ENCODE data around the gene DUSP16. TPM values are rescaled to one million over a fixed set of nuclear protein-coding genes. Genes with fewer than 3 reads are reported as not detected.

Gene DUSP16
- total and polyA plus RNA-seq, 2 of the 8 experiments (the other 6 are each of a cell fraction or from before 2014, with no cell fraction given) = 31.6 to 55.9 TPM

DNA sequence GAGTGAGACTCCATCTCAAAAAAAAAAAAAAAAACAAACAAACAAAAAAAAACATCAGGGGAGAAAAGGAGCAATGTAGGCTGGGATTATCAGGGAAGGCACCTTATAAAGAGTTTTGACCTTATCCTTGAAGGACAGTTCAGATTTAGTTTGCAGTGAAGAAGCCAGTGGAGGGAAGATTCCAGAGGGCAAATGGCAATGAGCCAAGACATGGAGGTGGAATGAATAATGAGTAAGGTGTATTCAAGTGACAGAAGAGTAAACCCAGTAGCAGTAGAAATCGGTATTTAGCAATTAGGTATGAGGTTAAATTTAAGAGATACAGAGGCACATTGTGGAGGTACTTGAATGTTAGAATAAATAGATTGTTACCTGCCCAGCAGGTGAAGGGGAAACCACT, 2.2 kb upstream of the DUSP16 start:
- H4K8ac ChIP-seq (ENCODE audit: extremely low read depth, insufficient read depth, low read length) = no peak overlapping the region
- H4K5ac ChIP-seq (ENCODE audit: insufficient read length, low read depth, low read length) = no peak overlapping the region
- H3K23ac ChIP-seq (ENCODE audit: insufficient read length) = no peak overlapping the region
- H3K9me3 ChIP-seq (ENCODE audit: insufficient read depth in 2 of 2, low read depth in 1 of 2, low read length in 1 of 2) = peaks cover 4 to 13% of the 10 kb centered on the region in 2 experiments; a peak in 2 of 4 replicates
- POLR2A ChIA-PET (ENCODE audit: partially characterized antibody) = interaction anchor here (1.0 kb wide), 1 partner anchor 133 kb away, joined by 3 read pairs; no protein-coding TSS in a partner anchor
- H3K4me3 ChIP-seq (ENCODE audit: extremely low read depth in 1 of 4, insufficient read depth in 2 of 4, low read depth in 3 of 4, low read length in 4 of 4) = no peak overlapping the region
- H2BK20ac ChIP-seq (ENCODE audit: low read length) = no peak overlapping the region
- WGBS, 2 experiments (ENCODE audit: extremely low coverage in 1 of 2, insufficient coverage in 1 of 2, insufficient read length in 1 of 2, insufficient replicate concordance in 2 of 2, low coverage in 1 of 2, low lambda C conversion rate in 2 of 2, missing lambda C conversion rate in 1 of 2) = 92% methylated on average over 1 of the region's 1 CpG; no CpG with 5 or more reads in 1 of the 2 experiments
- H3K18ac ChIP-seq (ENCODE audit: extremely low read depth, low read length) = no peak overlapping the region
- H3K27ac ChIP-seq (ENCODE audit: low read depth, low read length) = no peak overlapping the region
- no peak for TF ChIP-seq KDM5A (IDR thresholded peaks at IDR 0.05; ENCODE audit: low read length)
- TF ChIP-seq CBX5 (IDR thresholded peaks at IDR 0.05; ENCODE audit: low read depth, low read length) = no peak
- TF ChIP-seq, protein P1, sequence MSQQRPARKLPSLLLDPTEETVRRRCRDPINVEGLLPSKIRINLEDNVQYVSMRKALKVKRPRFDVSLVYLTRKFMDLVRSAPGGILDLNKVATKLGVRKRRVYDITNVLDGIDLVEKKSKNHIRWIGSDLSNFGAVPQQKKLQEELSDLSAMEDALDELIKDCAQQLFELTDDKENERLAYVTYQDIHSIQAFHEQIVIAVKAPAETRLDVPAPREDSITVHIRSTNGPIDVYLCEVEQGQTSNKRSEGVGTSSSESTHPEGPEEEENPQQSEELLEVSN (IDR thresholded peaks at IDR 0.05) = no peak
- TF ChIP-seq CHD1 (IDR thresholded peaks at IDR 0.05; ENCODE audit: low read depth, low read length) = no peak
- no peak overlapping the region for H2AFZ ChIP-seq (ENCODE audit: low read length)
- H3K4ac ChIP-seq (replicated peaks; ENCODE audit: insufficient read length, low read depth, low read length) = no peak overlapping the region
- CTCF ChIA-PET (ENCODE audit: partially characterized antibody) = interaction anchor here (0.8 to 2.7 kb wide), 16 partner anchors 8 to 189 kb away, joined by 3 to 13 read pairs (median 5); no protein-coding TSS in a partner anchor
- H3K9ac ChIP-seq (replicated peaks in 1 of 4; ENCODE audit: extremely low read depth in 1 of 4, low read depth in 3 of 4, low read length in 3 of 4) = no peak overlapping the region
- FAIRE-seq = no peak
- H4K20me1 ChIP-seq (replicated peaks in 1 of 2; ENCODE audit: control insufficient read depth in 1 of 2, insufficient read depth in 2 of 2, low read length in 2 of 2) = no peaks in the 10 kb centered on the region
- peaks cover 1 to 10% (median 5%) of the 10 kb centered on the region in 4 experiments; a peak in 4 of 7 replicates for H3K4me1 ChIP-seq (replicated peaks in 1 of 4; ENCODE audit: control insufficient read depth in 3 of 4, insufficient read depth in 4 of 4, low read length in 3 of 4)
- H3K79me1 ChIP-seq (ENCODE audit: low read depth, low read length) = 0 out of 2 replicates have a peak, but pooled peaks cover 2% of the 10 kb centered on the region
- peaks cover 8% of the 10 kb centered on the region for H3K23me2 ChIP-seq (ENCODE audit: low read depth, low read length)
- H2BK12ac ChIP-seq (ENCODE audit: low read depth, low read length) = no peak overlapping the region
- no peak overlapping the region for H3K14ac ChIP-seq (ENCODE audit: insufficient read length)
- H2AK5ac ChIP-seq (ENCODE audit: low read depth, low read length) = no peak overlapping the region
- no peaks in the 10 kb centered on the region; a peak in 1 of 8 replicates for H3K36me3 ChIP-seq (ENCODE audit: control insufficient read depth in 2 of 4, insufficient read depth in 4 of 4, low read length in 3 of 4)
- H3K27me3 ChIP-seq (replicated peaks in 1 of 4; ENCODE audit: control insufficient read depth in 3 of 4, extremely low read depth in 1 of 4, insufficient read depth in 3 of 4, low read length in 3 of 4) = no peaks in the 10 kb centered on the region
- no peak overlapping the region for H2BK15ac ChIP-seq (ENCODE audit: low read length)
- no peak overlapping the region for H2BK5ac ChIP-seq (ENCODE audit: low read depth, low read length)
- H2BK120ac ChIP-seq (replicated peaks; ENCODE audit: low read depth, low read length) = no peak overlapping the region
- H3K4me2 ChIP-seq (ENCODE audit: insufficient read depth in 1 of 2, low read depth in 2 of 2, low read length in 2 of 2) = no peak overlapping the region
- no peak overlapping the region for H3K56ac ChIP-seq (replicated peaks; ENCODE audit: insufficient read length, low read depth, low read length)
- no peak overlapping the region for H4K91ac ChIP-seq (replicated peaks; ENCODE audit: insufficient read length, low read length)
- DNase-seq (ENCODE audit: low read depth in 1 of 2, low spot score in 2 of 2) = no peak
- peaks cover 0 to 17% of the 10 kb centered on the region in 2 experiments; a peak in 3 of 4 replicates for H3K79me2 ChIP-seq (ENCODE audit: control insufficient read depth in 1 of 2, insufficient read depth in 2 of 2, low read length in 2 of 2)
